ENCODE data around the gene GOLGB1. TPM values are rescaled to one million over a fixed set of nuclear protein-coding genes. Genes with fewer than 3 reads are reported as not detected.

The GOLGB1 gene
- total and polyA plus RNA-seq, 2 of the 4 experiments (the other 2 are of a cell fraction): 13.3 to 30.3 TPM

DNA sequence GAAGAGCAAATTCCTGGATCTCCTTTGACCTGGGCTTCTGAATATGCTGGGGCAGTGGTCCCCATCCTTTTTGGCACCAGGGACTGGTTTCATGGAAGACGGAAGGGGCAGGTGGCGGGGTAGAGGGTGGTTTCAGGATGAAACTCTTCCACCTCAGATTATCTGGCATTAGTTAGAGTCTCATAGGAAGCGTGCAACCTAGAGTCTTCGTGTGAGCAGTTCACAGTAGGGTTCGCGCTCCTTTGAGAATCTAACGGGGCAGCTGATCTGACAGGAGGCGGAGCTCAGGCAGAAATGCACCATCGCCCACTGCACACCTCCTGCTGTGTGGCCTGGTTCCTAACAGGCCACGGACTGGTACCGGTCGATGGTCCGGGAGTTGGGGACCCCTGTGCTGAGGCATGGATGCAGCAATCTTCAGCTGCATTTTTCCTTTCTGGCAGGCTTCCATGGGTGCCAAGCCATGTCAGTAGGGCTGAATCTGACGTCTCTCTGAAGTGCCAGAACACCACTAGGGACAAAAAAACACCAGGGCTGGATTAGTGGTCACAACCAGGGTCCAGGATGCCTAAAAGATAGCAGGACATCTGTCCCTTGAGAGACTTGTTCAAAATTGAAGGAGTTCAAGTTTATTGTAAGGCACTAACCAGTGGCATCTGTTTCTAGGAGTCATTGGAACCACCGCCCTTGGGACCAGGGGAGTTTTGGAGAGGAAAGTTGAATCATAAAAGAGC, 8.4 kb upstream of the GOLGB1 start:
- H3K9me3 ChIP-seq (ENCODE audit: control insufficient read depth, insufficient read depth, low read length): no peaks in the 10 kb centered on the region
- no peak overlapping the region for H4K91ac ChIP-seq (ENCODE audit: insufficient read depth, low read depth, low read length)
- no TSS peak for BruUV-seq (replicated peaks)
- H4K5ac ChIP-seq (ENCODE audit: low read depth, low read length): no peak overlapping the region
- H3K36me3 ChIP-seq (ENCODE audit: control insufficient read depth, insufficient read depth, low read length): no peaks in the 10 kb centered on the region
- in situ Hi-C loops (cut with MboI; ENCODE audit: low sequenced_read_pairs) (no loop called here), dilution Hi-C loops (cut with HindIII; ENCODE audit: low sequenced_read_pairs, unreplicated experiment) (no loop called here), intact Hi-C loops (cut with micrococcal nuclease) (no loop called here)
- no peaks in the 10 kb centered on the region for H3K4me1 ChIP-seq (ENCODE audit: control insufficient read depth, insufficient read depth, low read length)
- H2BK15ac ChIP-seq (ENCODE audit: low read depth, low read length): no peak overlapping the region
- no peaks in the 10 kb centered on the region for H4K20me1 ChIP-seq (ENCODE audit: insufficient read depth, low read length)
- H2AK5ac ChIP-seq (ENCODE audit: low read depth, low read length): no peak overlapping the region
- no peak overlapping the region for H2AK9ac ChIP-seq (replicated peaks; ENCODE audit: low read depth, low read length, poor library complexity)
- DNase-seq (no peak), ATAC-seq (ENCODE audit: low read depth) (no peak)
- H3K9ac ChIP-seq (ENCODE audit: low read depth, low read length): no peak overlapping the region
- WGBS, 2 experiments (ENCODE audit: extremely low coverage in 2 of 2, insufficient read length in 1 of 2): 84% methylated on average over 10 of the region's 15 CpGs; no CpG with 5 or more reads in 1 of the 2 experiments
- no peak overlapping the region for H3K27ac ChIP-seq (ENCODE audit: insufficient read depth, low read length)
- TF ChIP-seq RAD21 (IDR thresholded peaks at IDR 0.05; ENCODE audit: low read length) (no peak), SMC3 (IDR thresholded peaks at IDR 0.05; ENCODE audit: low read depth, low read length) (no peak), POLR2A (IDR thresholded peaks at IDR 0.05; ENCODE audit: low read depth, low read length) (no peak), RFX5 (IDR thresholded peaks at IDR 0.05; ENCODE audit: low read depth, low read length) (no peak), MAZ (IDR thresholded peaks at IDR 0.05; ENCODE audit: borderline replicate concordance, low read depth, low read length) (no peak), NFE2L2 (IDR thresholded peaks at IDR 0.05; ENCODE audit: low read depth, low read length) (no peak), FOS (IDR thresholded peaks at IDR 0.05; ENCODE audit: low read depth, low read length) (no peak), BHLHE40 (IDR thresholded peaks at IDR 0.05; ENCODE audit: low read depth, low read length) (no peak), CHD1 (IDR thresholded peaks at IDR 0.05; ENCODE audit: low read depth, low read length) (no peak), MXI1 (IDR thresholded peaks at IDR 0.05; ENCODE audit: borderline replicate concordance, low read depth, low read length) (no peak), RCOR1 (IDR thresholded peaks at IDR 0.05; ENCODE audit: insufficient replicate concordance, low read length) (no peak)
- TF ChIP-seq, protein P1, sequence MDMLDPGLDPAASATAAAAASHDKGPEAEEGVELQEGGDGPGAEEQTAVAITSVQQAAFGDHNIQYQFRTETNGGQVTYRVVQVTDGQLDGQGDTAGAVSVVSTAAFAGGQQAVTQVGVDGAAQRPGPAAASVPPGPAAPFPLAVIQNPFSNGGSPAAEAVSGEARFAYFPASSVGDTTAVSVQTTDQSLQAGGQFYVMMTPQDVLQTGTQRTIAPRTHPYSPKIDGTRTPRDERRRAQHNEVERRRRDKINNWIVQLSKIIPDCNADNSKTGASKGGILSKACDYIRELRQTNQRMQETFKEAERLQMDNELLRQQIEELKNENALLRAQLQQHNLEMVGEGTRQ (IDR thresholded peaks at IDR 0.05; ENCODE audit: low read depth, low read length): no peak
- TF ChIP-seq, protein P2, sequence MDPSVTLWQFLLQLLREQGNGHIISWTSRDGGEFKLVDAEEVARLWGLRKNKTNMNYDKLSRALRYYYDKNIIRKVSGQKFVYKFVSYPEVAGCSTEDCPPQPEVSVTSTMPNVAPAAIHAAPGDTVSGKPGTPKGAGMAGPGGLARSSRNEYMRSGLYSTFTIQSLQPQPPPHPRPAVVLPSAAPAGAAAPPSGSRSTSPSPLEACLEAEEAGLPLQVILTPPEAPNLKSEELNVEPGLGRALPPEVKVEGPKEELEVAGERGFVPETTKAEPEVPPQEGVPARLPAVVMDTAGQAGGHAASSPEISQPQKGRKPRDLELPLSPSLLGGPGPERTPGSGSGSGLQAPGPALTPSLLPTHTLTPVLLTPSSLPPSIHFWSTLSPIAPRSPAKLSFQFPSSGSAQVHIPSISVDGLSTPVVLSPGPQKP (IDR thresholded peaks at IDR 0.05; ENCODE audit: borderline replicate concordance, low read depth, low read length): no peak
- H3K27me3 ChIP-seq (ENCODE audit: control insufficient read depth, insufficient read depth, low read length): peaks cover 3% of the 10 kb centered on the region
- H3K4me2 ChIP-seq (ENCODE audit: low read depth, low read length): no peak overlapping the region
- H4K8ac ChIP-seq (ENCODE audit: low read depth in 2 of 2, low read length in 2 of 2): no peak overlapping the region
- H2BK5ac ChIP-seq (ENCODE audit: low read depth, low read length, poor library complexity, severe bottlenecking): no peak overlapping the region
- no peak overlapping the region for H2BK120ac ChIP-seq (ENCODE audit: low read depth, low read length)
- no peak overlapping the region for H2BK20ac ChIP-seq (ENCODE audit: low read depth, low read length)
- H3K14ac ChIP-seq (replicated peaks; ENCODE audit: low read depth, low read length): no peak overlapping the region
- no peaks in the 10 kb centered on the region for H3K9me1 ChIP-seq (ENCODE audit: insufficient read depth, low read length)
- H3K79me1 ChIP-seq (ENCODE audit: low read depth in 1 of 2, low read length in 2 of 2): no peaks in the 10 kb centered on the region
- POLR2A ChIA-PET (ENCODE audit: unreplicated experiment): no interaction called here
- H2AFZ ChIP-seq (replicated peaks; ENCODE audit: low read length, poor library complexity): no peak overlapping the region
- no peak overlapping the region for H3K23ac ChIP-seq (ENCODE audit: low read depth, low read length)
- CTCF ChIA-PET: no interaction called here
- H3K56ac ChIP-seq (ENCODE audit: extremely low read depth, insufficient read depth, low read length): no peak overlapping the region
- H3K4me3 ChIP-seq (ENCODE audit: insufficient read depth, low read depth, low read length): no peak overlapping the region
- H3K18ac ChIP-seq (ENCODE audit: low read depth, low read length): no peak overlapping the region
- no peak overlapping the region for H3K4ac ChIP-seq (ENCODE audit: low read depth, low read length)
